Nephron progenitor cell (in vitro differentiated cells): ENCODE measurements around the gene FGD5.

Experiments used
- DNase-seq: peaks from one replicate; pipeline ENCODE4 v3.0.0; 2021
- H3K27ac Mint-ChIP-seq: 2 replicates; pipeline ENCODE4 v1.8.0; 2021; ENCODE audit warnings: mild to moderate bottlenecking, moderate library complexity, mixed read lengths
- H3K27me3 Mint-ChIP-seq: 2 replicates; pipeline ENCODE4 v1.8.0; 2021; ENCODE audit warnings: mild to moderate bottlenecking, low read depth, mixed read lengths; ENCODE audit not compliant: poor library complexity
- H3K36me3 Mint-ChIP-seq: 2 replicates; pipeline ENCODE4 v1.8.0; 2021; ENCODE audit warnings: low read depth, mixed read lengths
- H3K4me1 Mint-ChIP-seq: 2 replicates; pipeline ENCODE4 v1.8.0; 2021; ENCODE audit warnings: mixed read lengths
- H3K4me3 Mint-ChIP-seq: 2 replicates; pipeline ENCODE4 v1.8.0; 2021; ENCODE audit warnings: mild to moderate bottlenecking, moderate library complexity, mixed read lengths
- H3K9me3 Mint-ChIP-seq: 2 replicates; pipeline ENCODE4 v1.8.0; 2021; ENCODE audit warnings: mild to moderate bottlenecking, moderate library complexity, mixed read lengths
- TF ChIP-seq, protein P1 (sequence below): fragments of 200-600 bp; sonication (generic); IDR thresholded peaks from 2 replicates; pipeline ENCODE4 v1.5.0; 2021; ENCODE audit warnings: antibody characterized with exemption

FGD5 gene

DNA sequence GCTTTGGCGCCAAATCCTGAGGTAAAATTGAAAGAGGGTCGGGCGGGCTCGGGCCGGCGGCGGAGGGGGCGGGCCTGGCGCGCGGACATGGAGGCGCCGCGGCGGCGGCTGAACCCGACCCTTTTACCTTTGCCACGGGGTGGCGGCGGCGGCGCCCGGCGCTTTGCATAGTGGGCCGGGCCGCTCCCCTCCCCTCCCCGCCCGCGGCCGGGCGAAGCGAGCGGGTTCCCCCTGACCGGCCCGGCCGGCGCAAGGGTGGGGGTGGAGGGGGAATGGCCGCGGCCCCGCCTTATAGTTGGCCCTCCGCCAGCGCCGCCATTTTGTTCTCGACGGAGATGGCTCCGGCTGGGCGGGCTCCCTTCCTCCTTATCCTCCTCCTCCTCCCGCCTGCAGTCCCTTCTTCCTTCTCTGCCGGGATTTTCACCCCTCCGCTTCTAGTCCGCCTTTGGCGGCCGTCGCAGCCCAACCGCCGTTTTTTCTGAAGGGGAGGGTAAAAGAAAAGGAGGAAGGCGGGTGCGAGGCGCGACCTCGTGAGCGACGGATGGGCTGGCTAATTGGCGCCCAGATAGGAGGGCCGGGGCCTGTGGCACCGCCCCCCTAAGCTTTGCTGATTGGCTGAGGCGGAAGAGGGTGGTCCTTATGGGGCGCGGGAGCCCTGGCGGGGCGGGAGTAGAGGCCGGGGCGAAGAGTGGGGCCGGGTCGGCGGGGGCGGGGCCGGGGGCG lies 129.3 kb downstream of the FGD5 start:
- TF ChIP-seq, protein P1, sequence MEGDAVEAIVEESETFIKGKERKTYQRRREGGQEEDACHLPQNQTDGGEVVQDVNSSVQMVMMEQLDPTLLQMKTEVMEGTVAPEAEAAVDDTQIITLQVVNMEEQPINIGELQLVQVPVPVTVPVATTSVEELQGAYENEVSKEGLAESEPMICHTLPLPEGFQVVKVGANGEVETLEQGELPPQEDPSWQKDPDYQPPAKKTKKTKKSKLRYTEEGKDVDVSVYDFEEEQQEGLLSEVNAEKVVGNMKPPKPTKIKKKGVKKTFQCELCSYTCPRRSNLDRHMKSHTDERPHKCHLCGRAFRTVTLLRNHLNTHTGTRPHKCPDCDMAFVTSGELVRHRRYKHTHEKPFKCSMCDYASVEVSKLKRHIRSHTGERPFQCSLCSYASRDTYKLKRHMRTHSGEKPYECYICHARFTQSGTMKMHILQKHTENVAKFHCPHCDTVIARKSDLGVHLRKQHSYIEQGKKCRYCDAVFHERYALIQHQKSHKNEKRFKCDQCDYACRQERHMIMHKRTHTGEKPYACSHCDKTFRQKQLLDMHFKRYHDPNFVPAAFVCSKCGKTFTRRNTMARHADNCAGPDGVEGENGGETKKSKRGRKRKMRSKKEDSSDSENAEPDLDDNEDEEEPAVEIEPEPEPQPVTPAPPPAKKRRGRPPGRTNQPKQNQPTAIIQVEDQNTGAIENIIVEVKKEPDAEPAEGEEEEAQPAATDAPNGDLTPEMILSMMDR: no peak
- Mint-ChIP-seq H3K9me3 (no peaks in the 10 kb centered on the region), H3K27me3 (peaks cover 3% of the 10 kb centered on the region), H3K4me1 (peaks cover 39% of the 10 kb centered on the region), H3K36me3 (peaks cover 56% of the 10 kb centered on the region), H3K4me3 (peak overlapping the region; percentile 94), H3K27ac (peak overlapping the region; percentile 100)
- DNase-seq: peak; percentile 97

DNA sequence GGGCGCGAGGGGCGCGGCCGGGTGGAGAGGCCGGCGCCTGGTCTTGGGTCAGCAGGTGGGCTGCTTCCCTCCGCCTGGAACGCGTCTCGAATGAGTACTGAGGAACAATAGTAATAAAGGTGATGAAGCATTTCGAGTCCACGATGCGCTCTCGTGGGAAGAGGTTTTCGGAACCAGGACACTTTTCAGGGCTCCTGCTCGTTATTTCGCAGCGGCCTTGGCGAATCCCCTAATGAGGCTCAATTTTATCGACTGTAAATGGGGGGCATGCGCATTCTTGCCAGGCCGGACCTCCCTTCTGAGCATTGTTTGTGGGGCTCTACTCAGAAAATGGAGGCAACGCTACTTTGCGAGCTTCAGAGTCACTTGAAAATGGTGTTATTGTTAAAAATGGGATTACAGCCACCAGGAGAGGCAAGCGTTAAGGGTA lies 129.9 kb downstream of the FGD5 start:
- no peak for DNase-seq
- Mint-ChIP-seq H3K4me1 (peaks cover 39% of the 10 kb centered on the region), H3K4me3 (peak overlapping the region; percentile 94), H3K27me3 (peaks cover 3% of the 10 kb centered on the region), H3K27ac (peak overlapping the region; percentile 94), H3K36me3 (peaks cover 56% of the 10 kb centered on the region), H3K9me3 (no peaks in the 10 kb centered on the region)
- TF ChIP-seq, protein P1: no peak

DNA sequence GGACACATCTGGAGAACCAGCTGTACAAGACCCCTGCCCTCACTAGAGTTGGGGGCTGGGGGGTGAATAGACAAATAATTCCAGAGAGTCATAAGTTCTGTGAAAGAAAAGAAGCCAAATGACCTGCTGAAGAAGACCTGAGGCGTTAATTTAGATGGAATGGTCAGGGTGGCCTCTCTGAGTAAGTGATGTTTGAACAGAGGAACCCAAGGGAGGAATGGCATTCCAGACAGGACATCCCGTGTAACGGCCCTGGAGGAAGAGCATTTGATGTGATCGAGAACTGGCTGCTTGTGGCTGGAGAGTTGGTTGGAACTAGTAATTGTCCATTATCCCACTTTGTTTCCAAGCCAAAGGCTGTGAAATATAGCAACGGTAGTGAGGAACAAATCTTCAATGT lies 130.4 kb downstream of the FGD5 start:
- TF ChIP-seq, protein P1: no peak
- H3K9me3 Mint-ChIP-seq: no peaks in the 10 kb centered on the region

DNA sequence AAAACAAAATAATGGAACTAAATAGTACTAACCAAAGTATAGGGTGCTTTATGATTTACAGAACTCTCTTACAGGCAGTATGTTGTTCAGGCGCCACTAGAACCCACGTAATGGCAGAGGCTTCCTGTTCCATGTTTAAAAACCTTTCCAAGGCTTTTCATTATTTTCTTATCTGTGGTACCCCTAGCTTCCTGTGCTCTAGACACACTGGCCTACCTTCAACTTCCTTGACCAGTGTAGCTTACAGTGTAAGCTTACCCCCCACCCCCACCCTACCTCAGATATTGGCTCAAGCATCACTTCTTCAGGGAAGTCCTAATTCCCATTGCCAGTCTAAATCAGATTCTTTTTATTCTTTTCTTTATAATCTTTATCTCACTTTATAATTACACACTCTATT lies 131.5 kb downstream of the FGD5 start:
- Mint-ChIP-seq H3K27ac (no peak overlapping the region), H3K27me3 (peaks cover 3% of the 10 kb centered on the region), H3K4me1 (peaks cover 39% of the 10 kb centered on the region), H3K4me3 (peak overlapping the region; percentile 70), H3K36me3 (peaks cover 60% of the 10 kb centered on the region), H3K9me3 (no peaks in the 10 kb centered on the region)
- TF ChIP-seq, protein P1: no peak
- DNase-seq: no peak

More for the DNA sequence above, 130.4 kb downstream of the FGD5 start:
- peaks cover 3% of the 10 kb centered on the region for H3K27me3 Mint-ChIP-seq
- H3K4me3 Mint-ChIP-seq: peak overlapping the region; percentile 94
- peaks cover 56% of the 10 kb centered on the region for H3K36me3 Mint-ChIP-seq
- DNase-seq: no peak
- H3K27ac Mint-ChIP-seq: peak overlapping the region; percentile 94
- peaks cover 39% of the 10 kb centered on the region for H3K4me1 Mint-ChIP-seq

DNA sequence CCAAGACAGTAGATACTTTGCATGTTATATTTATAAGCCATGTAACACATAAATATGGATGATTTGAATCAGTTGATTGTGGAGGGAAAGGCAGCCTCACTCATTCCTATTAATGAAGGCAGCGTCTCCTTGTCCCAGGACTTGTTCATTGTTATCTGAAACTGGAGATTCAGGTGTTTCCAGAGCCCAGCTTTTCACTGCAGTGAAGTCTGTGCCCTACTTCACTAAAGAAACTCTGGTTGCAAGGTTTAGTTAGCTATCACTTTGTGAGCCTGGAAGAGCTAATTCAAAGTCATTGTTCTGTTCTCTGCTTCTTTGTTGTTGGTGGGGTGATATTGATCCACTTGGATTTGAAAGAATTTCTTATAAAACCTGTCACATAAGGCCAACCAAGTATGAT lies 138.4 kb downstream of the FGD5 start:
- no peak overlapping the region for H3K27ac Mint-ChIP-seq
- no peak for DNase-seq
- H3K27me3 Mint-ChIP-seq: no peaks in the 10 kb centered on the region
- H3K9me3 Mint-ChIP-seq: no peaks in the 10 kb centered on the region
- H3K4me1 Mint-ChIP-seq: peaks cover 14% of the 10 kb centered on the region
- no peak overlapping the region for H3K4me3 Mint-ChIP-seq
- peaks cover 42% of the 10 kb centered on the region for H3K36me3 Mint-ChIP-seq
- TF ChIP-seq, protein P1: no peak

DNA sequence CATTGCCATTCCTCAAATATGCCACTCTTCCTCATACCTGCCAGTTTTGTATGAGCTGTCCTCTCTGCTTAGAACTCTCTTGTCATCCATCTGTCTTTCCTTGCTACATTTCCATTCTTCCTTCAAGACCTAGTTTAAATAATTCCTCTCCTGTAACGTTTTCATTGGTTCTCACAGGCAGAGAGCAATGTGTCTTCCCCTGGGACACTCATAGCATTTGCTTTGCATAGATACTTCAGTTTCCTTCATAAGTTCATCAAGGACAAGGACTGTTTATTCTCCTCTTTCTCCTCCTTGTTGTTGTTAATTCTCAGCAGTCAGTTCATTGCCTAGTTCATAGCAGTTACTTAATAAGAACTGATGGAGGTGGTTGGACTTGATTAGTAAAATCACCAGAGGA lies 139.2 kb downstream of the FGD5 start:
- Mint-ChIP-seq H3K27ac (peak overlapping the region; percentile 34), H3K4me1 (peaks cover 14% of the 10 kb centered on the region), H3K4me3 (no peak overlapping the region)

More for the DNA sequence above, 139.2 kb downstream of the FGD5 start:
- TF ChIP-seq, protein P1: no peak
- Mint-ChIP-seq H3K9me3 (no peaks in the 10 kb centered on the region), H3K27me3 (no peaks in the 10 kb centered on the region), H3K36me3 (peaks cover 44% of the 10 kb centered on the region)
- DNase-seq: no peak
